ENCODE results near the gene SIN3A.
"Not testable (repeated sequence)": the region's sequence is repeated elsewhere in the genome, so short reads cannot be mapped to it uniquely, and the experiment has no call there.

SIN3A gene

DNA sequence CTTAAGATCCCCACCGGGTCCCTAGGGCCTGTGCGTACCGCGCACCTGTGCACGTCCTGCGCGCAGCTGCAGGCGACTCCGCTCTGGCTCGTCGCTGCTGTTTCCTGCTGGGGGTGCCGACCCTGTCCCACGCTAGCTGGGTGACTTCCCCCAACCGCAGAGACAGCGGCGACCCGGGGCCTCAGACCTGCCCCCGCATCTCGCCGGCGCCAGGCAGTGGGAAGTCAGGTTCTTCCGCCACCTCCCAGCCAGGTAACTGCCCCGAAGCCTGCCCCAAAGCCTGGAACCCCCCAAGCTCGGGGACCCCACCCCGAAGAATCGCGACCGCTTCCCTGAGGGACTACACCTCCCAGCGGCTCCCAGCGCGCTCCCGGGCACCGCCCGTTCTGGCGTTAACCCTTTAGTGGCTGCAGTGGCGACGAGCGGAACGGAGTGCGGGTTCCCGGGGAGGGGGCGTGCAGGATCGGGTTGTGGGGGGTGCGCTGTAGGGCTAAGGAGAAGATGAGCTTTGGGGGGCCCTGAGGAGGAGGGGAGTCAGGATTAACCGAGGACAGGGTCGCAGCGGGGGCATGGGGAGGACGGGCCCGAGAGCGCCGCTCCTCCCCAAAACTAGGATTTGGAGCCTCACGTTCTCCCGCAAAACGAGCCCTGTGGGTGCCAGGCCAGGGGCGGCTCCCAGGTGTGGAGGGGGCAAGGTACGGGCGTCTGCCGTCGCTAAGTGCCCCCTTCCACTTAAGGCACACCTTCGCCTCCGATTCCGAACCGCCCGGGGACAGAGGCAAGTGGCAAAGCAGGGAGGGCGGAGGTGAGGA lies 104.1 kb downstream of the SIN3A start:
- in situ Hi-C loops (cut with MboI; ENCODE audit: low pct_unique_long_range_greater_than_20kb, low sequenced_read_pairs): no loop called here
- DNase-seq: peak; percentile 80

GRCh38 chr15:75346796-75347221 lies 104.7 kb downstream of the SIN3A start, which contains the start of gene NEIL1:
NEIL1 (plus strand) TSS chr15:75347039; CDS start chr15:75348906, 1,867 bp downstream.
- DNase-seq: no peak
- in situ Hi-C loops (cut with MboI; ENCODE audit: low pct_unique_long_range_greater_than_20kb, low sequenced_read_pairs): no loop called here

DNA sequence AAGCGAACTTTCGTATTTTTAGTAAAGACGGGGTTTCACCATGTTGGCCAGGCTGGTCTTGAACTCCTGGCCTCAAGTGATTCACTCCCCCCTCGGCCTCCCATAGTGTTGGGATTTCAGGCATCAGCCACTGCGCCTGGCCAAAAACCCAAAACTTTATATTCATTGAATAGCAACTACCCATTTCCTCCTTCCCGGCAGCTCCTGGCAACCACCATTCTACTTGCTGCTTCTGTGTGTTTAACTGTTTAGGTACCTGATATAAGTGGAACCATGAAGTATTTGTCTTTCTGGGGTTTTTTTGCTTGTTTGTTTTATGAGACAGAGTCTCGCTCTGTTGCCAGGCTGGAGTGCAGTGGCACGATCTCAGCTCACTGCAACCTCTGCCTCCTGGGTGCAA lies 107.5 kb downstream of the SIN3A start:
- DNase-seq: peak; percentile 67
- in situ Hi-C loops (cut with MboI; ENCODE audit: low pct_unique_long_range_greater_than_20kb, low sequenced_read_pairs): not testable (repeated sequence)

DNA sequence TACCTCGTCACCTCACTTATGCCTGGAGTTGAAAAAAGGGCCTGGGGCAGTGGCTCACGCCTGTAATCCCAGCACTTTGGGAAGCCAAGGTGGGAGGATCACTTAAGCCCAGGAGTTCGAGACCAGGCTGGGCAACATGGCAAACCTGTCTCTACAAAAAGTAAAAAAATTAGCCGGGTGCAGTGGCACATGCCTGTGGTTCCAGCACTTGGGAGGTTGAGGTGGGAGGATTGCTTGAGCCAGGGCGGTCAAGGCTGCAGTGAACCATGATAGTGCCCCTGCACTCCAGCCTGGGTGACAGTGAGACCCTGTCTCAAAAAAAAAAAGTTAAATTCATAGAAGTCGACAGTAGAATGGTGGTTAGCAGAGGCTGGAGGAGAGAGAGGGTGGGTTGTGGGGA lies 109.3 kb downstream of the SIN3A start:
- in situ Hi-C loops (cut with MboI; ENCODE audit: low pct_unique_long_range_greater_than_20kb, low sequenced_read_pairs): no loop called here
- DNase-seq: no peak

DNA sequence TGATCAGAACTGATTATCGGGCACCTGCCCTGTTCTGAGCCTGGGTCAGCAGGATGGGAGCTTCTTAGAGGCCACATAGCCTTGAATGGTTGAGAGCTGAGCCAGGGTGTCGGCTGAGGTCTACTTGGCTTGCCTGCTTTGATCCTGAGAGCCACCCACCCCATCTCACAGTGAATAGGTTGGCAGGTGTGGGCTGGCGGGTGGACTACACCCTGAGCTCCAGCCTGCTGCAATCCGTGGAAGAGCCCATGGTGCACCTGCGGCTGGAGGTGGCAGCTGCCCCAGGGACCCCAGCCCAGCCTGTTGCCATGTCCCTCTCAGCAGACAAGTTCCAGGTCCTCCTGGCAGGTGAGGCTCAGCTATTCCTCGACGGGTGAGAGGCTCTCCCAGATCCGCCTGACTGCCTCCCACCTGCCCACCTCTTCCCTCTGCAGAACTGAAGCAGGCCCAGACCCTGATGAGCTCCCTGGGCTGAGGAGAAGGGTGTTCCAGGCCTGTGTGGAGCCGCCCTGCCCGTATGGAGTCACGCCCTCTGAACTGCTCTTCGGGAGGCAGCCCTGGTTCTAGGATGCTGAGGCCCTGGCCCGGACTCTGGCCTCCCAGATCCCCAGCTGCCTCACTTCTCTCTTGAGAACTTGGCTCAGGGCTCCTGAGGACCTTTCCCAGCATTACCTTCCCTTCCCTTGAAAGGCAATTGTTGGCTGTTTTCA lies 111.8 kb downstream of the SIN3A start:
- no peak for DNase-seq
- in situ Hi-C loops (cut with MboI; ENCODE audit: low pct_unique_long_range_greater_than_20kb, low sequenced_read_pairs): no loop called here

GRCh38 chr15:75338661-75339240 lies 112.7 kb downstream of the SIN3A start:
- DNase-seq: no peak
- in situ Hi-C loops (cut with MboI; ENCODE audit: low pct_unique_long_range_greater_than_20kb, low sequenced_read_pairs): no loop called here

DNA sequence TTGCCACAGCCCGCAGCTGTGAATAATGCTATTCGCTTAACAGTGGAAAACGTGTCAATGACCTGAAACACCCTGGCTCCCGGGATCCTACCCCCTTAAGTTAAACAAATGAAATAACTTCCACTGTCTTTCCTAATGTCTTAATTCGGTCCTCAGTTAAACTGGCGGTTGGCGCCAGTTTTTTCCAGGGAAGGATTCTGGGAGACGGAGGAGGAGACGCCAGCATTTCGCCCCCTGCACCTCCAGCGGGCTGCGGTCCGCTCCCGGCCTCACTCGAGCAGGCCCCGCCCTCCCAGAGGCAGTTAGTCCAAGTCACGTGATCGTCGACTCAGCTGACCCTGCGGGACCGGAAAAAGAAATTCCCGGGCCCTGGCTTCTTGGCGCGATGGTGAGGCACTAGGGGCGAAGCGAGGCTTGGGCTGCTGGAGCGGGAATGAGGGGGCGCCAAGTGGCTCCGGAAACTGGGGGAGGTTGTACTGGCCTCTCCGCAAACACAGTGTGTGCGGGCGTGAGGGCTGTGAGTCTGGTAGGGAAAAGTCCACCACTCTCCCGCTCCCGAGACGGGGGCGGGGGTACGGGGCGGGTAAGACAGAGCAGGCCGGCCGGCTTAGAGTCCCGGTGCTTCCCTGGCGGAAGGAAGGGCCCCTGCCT lies 115.7 kb downstream of the SIN3A start, which contains the start of gene COMMD4:
Gene COMMD4, plus strand, starts transcription at position 359 of the 651 bp plus-strand sequence. Its CDS starts 27 bp downstream, at position 386.
- in situ Hi-C loops (cut with MboI; ENCODE audit: low pct_unique_long_range_greater_than_20kb, low sequenced_read_pairs): no loop called here

DNA sequence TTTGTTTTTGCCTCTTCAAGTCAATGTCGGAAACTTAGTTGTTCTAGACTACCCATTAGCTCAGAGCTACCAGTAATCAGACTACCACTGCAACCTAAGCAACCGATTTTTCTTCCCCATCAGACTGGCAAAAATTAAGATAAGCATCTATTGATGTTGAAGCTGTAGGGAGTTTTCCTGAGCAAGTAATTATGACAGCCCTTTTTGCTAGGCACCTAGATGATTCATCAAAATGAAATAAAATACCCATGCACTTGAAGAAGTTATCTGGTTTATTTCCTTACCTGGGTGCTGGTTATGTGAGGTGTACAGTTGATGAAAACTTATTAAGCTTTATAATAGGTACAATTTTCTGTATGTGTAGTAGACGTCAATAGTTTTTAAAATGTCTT lies 116.2 kb downstream of the SIN3A start:
- no peak for DNase-seq
- in situ Hi-C loops (cut with MboI; ENCODE audit: low pct_unique_long_range_greater_than_20kb, low sequenced_read_pairs): no loop called here

More for the DNA sequence above, 115.7 kb downstream of the SIN3A start, which contains the start of gene COMMD4:
- peak; percentile 95 for DNase-seq

- DNase-seq; in situ Hi-C loops (cut with MboI; ENCODE audit: low pct_unique_long_range_greater_than_20kb, low sequenced_read_pairs): not testable (repeated sequence)
Observed at GRCh38 chr15:75333654-75334419, 117.7 kb downstream of the SIN3A start.

DNA sequence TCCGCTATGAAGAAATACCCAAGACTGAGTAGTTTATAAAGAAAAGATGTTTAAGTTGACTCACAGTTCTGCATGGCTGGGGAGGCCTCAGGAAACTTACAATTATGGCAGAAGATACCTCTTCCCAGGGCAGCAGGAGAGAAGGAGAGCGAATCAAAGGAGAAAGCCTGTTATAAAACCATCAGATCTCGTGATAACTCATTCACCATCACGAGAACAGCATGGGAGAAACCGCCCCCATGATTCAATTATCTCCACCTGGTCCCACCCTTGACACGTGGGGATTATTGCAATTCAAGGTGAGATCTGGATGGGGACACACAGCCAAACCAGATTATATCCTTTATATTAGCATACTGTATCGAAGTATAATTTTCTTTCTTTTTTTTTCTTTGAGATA lies 119.4 kb downstream of the SIN3A start:
- DNase-seq; in situ Hi-C loops (cut with MboI; ENCODE audit: low pct_unique_long_range_greater_than_20kb, low sequenced_read_pairs): not testable (repeated sequence)

DNA sequence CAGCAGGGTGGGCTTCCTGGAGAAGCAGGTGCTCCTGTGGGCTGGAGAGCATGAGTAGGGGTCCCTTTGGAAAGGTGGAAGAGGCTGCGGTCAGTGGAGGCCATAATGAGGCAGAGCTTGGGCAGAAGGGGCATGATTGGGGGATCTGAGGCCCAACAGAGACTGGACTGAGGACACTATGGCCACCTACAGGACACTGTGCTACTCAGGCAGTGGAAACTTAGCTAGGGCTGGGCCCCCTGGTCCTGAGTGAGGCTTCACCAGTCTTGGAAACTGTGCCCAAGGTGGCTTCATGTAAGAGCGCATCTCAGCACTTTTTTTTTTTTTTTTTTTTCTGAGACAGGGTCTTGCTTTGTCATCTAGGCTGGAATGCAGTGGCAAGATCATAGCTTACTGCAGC lies 121.9 kb downstream of the SIN3A start:
- no peak for DNase-seq
- in situ Hi-C loops (cut with MboI; ENCODE audit: low pct_unique_long_range_greater_than_20kb, low sequenced_read_pairs): no loop called here

GRCh38 chr15:75328493-75329314 lies 122.8 kb downstream of the SIN3A start:
- DNase-seq: no peak
- in situ Hi-C loops (cut with MboI; ENCODE audit: low pct_unique_long_range_greater_than_20kb, low sequenced_read_pairs): no loop called here

- in situ Hi-C loops (cut with MboI; ENCODE audit: low pct_unique_long_range_greater_than_20kb, low sequenced_read_pairs): no loop called here
- DNase-seq: no peak
Observed at GRCh38 chr15:75327491-75327890, 124.0 kb downstream of the SIN3A start.

GRCh38 chr15:75327005-75327404 lies 124.5 kb downstream of the SIN3A start:
- in situ Hi-C loops (cut with MboI; ENCODE audit: low pct_unique_long_range_greater_than_20kb, low sequenced_read_pairs): no loop called here
- DNase-seq: no peak

DNA sequence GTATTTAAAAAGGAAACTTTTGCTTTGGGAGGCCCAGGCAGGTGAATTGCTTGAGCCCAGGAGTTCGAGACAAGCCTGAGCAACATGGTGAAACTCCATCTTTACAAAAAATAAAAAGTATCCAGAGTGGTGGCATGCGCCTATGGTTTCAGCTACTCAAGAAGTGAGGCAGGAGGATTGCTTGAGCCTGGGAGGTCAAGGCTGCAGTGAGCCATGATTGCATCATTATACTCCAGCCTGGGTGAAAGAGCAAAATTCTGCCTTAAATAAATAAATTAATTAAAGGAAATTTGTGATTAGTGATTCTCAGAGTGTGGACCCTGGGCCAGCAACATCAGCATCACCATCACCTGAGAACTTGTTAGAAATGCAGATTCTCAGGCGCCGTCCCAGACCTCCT lies 125.6 kb downstream of the SIN3A start:
- no peak for DNase-seq
- in situ Hi-C loops (cut with MboI; ENCODE audit: low pct_unique_long_range_greater_than_20kb, low sequenced_read_pairs): no loop called here

DNA sequence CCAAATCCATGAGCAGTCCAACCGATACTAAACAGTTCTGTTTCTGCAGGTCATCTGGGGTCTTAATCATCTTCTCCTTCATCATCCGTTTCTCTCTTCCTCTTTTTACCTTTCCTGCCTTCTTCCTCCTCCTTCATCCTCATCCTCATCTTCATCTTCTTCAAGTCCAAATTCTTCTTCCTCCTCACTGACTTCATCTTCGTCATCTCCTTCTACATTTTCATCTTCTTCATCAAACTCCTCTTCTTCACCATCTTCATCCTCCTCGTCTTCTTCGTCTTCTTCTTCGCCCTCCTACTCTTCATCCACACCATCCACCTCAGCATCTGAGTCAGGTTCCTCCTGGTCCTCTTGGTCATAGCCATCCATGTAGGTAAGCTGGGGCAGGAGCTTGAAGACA lies 129.8 kb downstream of the SIN3A start:
- in situ Hi-C loops (cut with MboI; ENCODE audit: low pct_unique_long_range_greater_than_20kb, low sequenced_read_pairs): loop anchor here (25.0 kb wide), 1 partner anchor 509 kb away; the partner anchor contains the start of gene LMAN1L
- DNase-seq: no peak

All from KBM-7 (cell line).